Measurements from ENCODE around the gene ZBTB6. TPM values are rescaled to one million over a fixed set of nuclear protein-coding genes. Genes with fewer than 3 reads are reported as not detected.
"Not testable (repeated sequence)": the region's sequence is repeated elsewhere in the genome, so short reads cannot be mapped to it uniquely, and the experiment has no call there.

ZBTB6 gene
- polyA plus RNA-seq, 1 donor (not counting 4 experiments of a cell fraction or from before 2014, with no cell fraction given), result 7.3 TPM

- Histone ChIP-seq H3K4me1 (ENCODE audit: control insufficient read depth, extremely low read depth, insufficient read depth, low read length) (no peaks in the 10 kb centered on the region), H3K27me3 (ENCODE audit: control insufficient read depth, extremely low read depth, insufficient read depth, low read length) (no peaks in the 10 kb centered on the region), H3K9ac (ENCODE audit: control insufficient read depth, extremely low read depth, insufficient read depth, low read length) (no peak overlapping the region), H3K4me2 (ENCODE audit: control insufficient read depth, extremely low read depth, insufficient read depth, low read depth, low read length) (no peak overlapping the region), H3K27ac (ENCODE audit: control insufficient read depth, insufficient read depth, low read length) (no peak overlapping the region), H2AFZ (ENCODE audit: control insufficient read depth, low read length) (no peak overlapping the region), H3K36me3 (ENCODE audit: control insufficient read depth in 2 of 2, extremely low read depth in 1 of 2, insufficient read depth in 2 of 2, low read length in 2 of 2) (peaks cover 19 to 38% of the 10 kb centered on the region in 2 experiments), H3K79me2 (ENCODE audit: control insufficient read depth, insufficient read depth, low read length) (no peaks in the 10 kb centered on the region), H3K9me1 (ENCODE audit: control insufficient read depth, extremely low read depth, insufficient read depth, low read length) (no peaks in the 10 kb centered on the region), H3K9me3 (ENCODE audit: control insufficient read depth, low read depth, low read length) (no peaks in the 10 kb centered on the region), H3K4me3 (ENCODE audit: control insufficient read depth in 2 of 3, extremely low read depth in 1 of 3, insufficient read depth in 2 of 3, low read depth in 1 of 3, low read length in 3 of 3) (no peak overlapping the region), H4K20me1 (ENCODE audit: control insufficient read depth, extremely low read depth, insufficient read depth, low read length) (no peaks in the 10 kb centered on the region)
- DNase-seq (ENCODE audit: low read depth, low spot score), result no peak
- TF ChIP-seq EZH2 (IDR thresholded peaks at IDR 0.05; ENCODE audit: low read length), result no peak
- TF ChIP-seq, protein P1, sequence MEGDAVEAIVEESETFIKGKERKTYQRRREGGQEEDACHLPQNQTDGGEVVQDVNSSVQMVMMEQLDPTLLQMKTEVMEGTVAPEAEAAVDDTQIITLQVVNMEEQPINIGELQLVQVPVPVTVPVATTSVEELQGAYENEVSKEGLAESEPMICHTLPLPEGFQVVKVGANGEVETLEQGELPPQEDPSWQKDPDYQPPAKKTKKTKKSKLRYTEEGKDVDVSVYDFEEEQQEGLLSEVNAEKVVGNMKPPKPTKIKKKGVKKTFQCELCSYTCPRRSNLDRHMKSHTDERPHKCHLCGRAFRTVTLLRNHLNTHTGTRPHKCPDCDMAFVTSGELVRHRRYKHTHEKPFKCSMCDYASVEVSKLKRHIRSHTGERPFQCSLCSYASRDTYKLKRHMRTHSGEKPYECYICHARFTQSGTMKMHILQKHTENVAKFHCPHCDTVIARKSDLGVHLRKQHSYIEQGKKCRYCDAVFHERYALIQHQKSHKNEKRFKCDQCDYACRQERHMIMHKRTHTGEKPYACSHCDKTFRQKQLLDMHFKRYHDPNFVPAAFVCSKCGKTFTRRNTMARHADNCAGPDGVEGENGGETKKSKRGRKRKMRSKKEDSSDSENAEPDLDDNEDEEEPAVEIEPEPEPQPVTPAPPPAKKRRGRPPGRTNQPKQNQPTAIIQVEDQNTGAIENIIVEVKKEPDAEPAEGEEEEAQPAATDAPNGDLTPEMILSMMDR (optimal IDR thresholded peaks at IDR 0.05 in 1 of 3, IDR thresholded peaks at IDR 0.05 in 1 of 3, conservative IDR thresholded peaks at IDR 0.05 in 1 of 3; ENCODE audit: extremely low read depth in 1 of 3, insufficient read depth in 2 of 3, low read length in 3 of 3), result no peak
- dilution Hi-C loops (cut with MboI; ENCODE audit: extremely low pct_ligation_motif_present, low sequenced_read_pairs), result no loop called here
- no peak for FAIRE-seq
Measured at GRCh38 chr9:122879443-122879842, 33.7 kb downstream of the ZBTB6 start.

DNA sequence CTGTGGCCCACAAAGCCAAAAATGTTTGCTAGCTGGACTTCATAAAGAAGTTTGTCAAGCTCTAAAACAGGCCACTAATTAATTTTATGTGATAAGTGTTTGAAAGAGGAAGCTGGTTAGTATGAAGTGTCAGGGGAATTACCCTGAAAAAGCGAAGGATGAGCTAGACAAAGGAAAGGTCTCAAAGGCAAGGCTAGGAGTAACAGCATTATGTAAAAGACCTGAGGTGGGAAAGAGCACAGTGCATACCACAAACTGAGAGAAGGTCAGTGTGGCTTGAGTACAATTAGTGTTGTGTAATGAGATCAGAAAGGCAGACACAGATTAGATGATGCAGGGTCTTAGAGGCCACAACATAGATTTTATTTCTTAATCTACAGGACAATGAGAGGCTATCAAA, 37.6 kb downstream of the ZBTB6 start:
- FAIRE-seq (no peak), DNase-seq (ENCODE audit: low read depth, low spot score) (no peak)
- no peaks in the 10 kb centered on the region for H3K79me2 ChIP-seq (ENCODE audit: control insufficient read depth, insufficient read depth, low read length)
- no peaks in the 10 kb centered on the region for H3K27me3 ChIP-seq (ENCODE audit: control insufficient read depth, extremely low read depth, insufficient read depth, low read length)
- H3K4me3 ChIP-seq (ENCODE audit: control insufficient read depth in 2 of 3, extremely low read depth in 1 of 3, insufficient read depth in 2 of 3, low read depth in 1 of 3, low read length in 3 of 3), result no peak overlapping the region
- H3K36me3 ChIP-seq (ENCODE audit: control insufficient read depth in 2 of 2, extremely low read depth in 1 of 2, insufficient read depth in 2 of 2, low read length in 2 of 2), result peaks cover 15 to 24% of the 10 kb centered on the region in 2 experiments
- no peaks in the 10 kb centered on the region for H3K9me1 ChIP-seq (ENCODE audit: control insufficient read depth, extremely low read depth, insufficient read depth, low read length)
- H3K9me3 ChIP-seq (ENCODE audit: control insufficient read depth, low read depth, low read length), result no peaks in the 10 kb centered on the region
- dilution Hi-C loops (cut with MboI; ENCODE audit: extremely low pct_ligation_motif_present, low sequenced_read_pairs), result no loop called here
- no peak overlapping the region for H3K4me2 ChIP-seq (ENCODE audit: control insufficient read depth, extremely low read depth, insufficient read depth, low read depth, low read length)
- TF ChIP-seq EZH2 (IDR thresholded peaks at IDR 0.05; ENCODE audit: low read length), result no peak
- TF ChIP-seq, protein P1 (optimal IDR thresholded peaks at IDR 0.05 in 1 of 3, IDR thresholded peaks at IDR 0.05 in 1 of 3, conservative IDR thresholded peaks at IDR 0.05 in 1 of 3; ENCODE audit: extremely low read depth in 1 of 3, insufficient read depth in 2 of 3, low read length in 3 of 3), result no peak
- H2AFZ ChIP-seq (ENCODE audit: control insufficient read depth, low read length), result no peak overlapping the region
- H3K9ac ChIP-seq (ENCODE audit: control insufficient read depth, extremely low read depth, insufficient read depth, low read length), result no peak overlapping the region
- H3K27ac ChIP-seq (ENCODE audit: control insufficient read depth, insufficient read depth, low read length), result no peak overlapping the region
- no peaks in the 10 kb centered on the region for H3K4me1 ChIP-seq (ENCODE audit: control insufficient read depth, extremely low read depth, insufficient read depth, low read length)
- H4K20me1 ChIP-seq (ENCODE audit: control insufficient read depth, extremely low read depth, insufficient read depth, low read length), result no peaks in the 10 kb centered on the region

DNA sequence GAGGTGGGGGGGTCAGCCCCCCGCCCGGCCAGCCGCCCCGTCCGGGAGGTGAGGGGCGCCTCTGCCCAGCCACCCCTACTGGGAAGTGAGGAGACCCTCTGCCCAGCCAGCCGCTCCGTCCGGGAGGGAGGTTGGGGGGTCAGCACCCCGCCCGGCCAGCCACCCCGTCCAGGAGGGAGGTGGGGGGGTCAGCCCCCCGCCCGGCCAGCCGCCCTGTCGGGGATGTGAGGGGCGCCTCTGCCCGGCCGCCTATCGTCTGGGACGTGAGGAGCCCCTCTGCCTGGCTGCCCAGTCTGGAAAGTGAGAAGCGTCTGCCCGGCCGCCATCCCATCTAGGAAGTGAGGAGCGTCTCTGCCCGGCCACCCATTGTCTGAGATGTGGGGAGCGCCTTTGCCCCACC, 45.8 kb downstream of the ZBTB6 start:
- not testable (repeated sequence) for H3K27me3 ChIP-seq (ENCODE audit: control insufficient read depth, extremely low read depth, insufficient read depth, low read length); H4K20me1 ChIP-seq (ENCODE audit: control insufficient read depth, extremely low read depth, insufficient read depth, low read length)

More for the DNA sequence above, 45.8 kb downstream of the ZBTB6 start:
- H3K79me2 ChIP-seq (ENCODE audit: control insufficient read depth, insufficient read depth, low read length); H3K9me3 ChIP-seq (ENCODE audit: control insufficient read depth, low read depth, low read length); H3K4me2 ChIP-seq (ENCODE audit: control insufficient read depth, extremely low read depth, insufficient read depth, low read depth, low read length); H3K36me3 ChIP-seq (ENCODE audit: control insufficient read depth in 2 of 2, extremely low read depth in 1 of 2, insufficient read depth in 2 of 2, low read length in 2 of 2); H3K4me3 ChIP-seq (ENCODE audit: control insufficient read depth in 2 of 3, extremely low read depth in 1 of 3, insufficient read depth in 2 of 3, low read depth in 1 of 3, low read length in 3 of 3); FAIRE-seq; H3K9ac ChIP-seq (ENCODE audit: control insufficient read depth, extremely low read depth, insufficient read depth, low read length); dilution Hi-C loops (cut with MboI; ENCODE audit: extremely low pct_ligation_motif_present, low sequenced_read_pairs); H3K4me1 ChIP-seq (ENCODE audit: control insufficient read depth, extremely low read depth, insufficient read depth, low read length); H3K9me1 ChIP-seq (ENCODE audit: control insufficient read depth, extremely low read depth, insufficient read depth, low read length); DNase-seq (ENCODE audit: low read depth, low spot score); H3K27ac ChIP-seq (ENCODE audit: control insufficient read depth, insufficient read depth, low read length); H2AFZ ChIP-seq (ENCODE audit: control insufficient read depth, low read length): not testable (repeated sequence)

All from keratinocyte (primary cell).